GM23338 (cell line): ENCODE data around the gene KRT8. TPM values are rescaled to one million over a fixed set of nuclear protein-coding genes. Genes with fewer than 3 reads are reported as not detected.

Source experiments
- ATAC-seq: fragments of 200-7000 bp; cut with Tn5 transposase; 3 replicates; pipeline ENCODE4 v1.9.1; 2020
- DNase-seq: peaks from one replicate; pipeline ENCODE4 v3.0.0-alpha.2; 2015; ENCODE audit warnings: low spot score
- H2AFZ ChIP-seq: fragments of 200-600 bp; sonication (generic); 2 replicates; pipeline ENCODE4 v1.8.0; 2016; ENCODE audit warnings: antibody characterized with exemption, mild to moderate bottlenecking, moderate library complexity
- H3F3A ChIP-seq: fragments of 200-600 bp; sonication (generic); replicated peaks from 2 replicates; pipeline ENCODE4 v1.8.0; 2017; ENCODE audit warnings: antibody characterized with exemption, mixed run types, low read depth
- H3K27ac ChIP-seq: fragments of 200-600 bp; sonication (generic); 2 replicates; pipeline ENCODE4 v1.6.1; 2016; ENCODE audit warnings: low read depth
- H3K27me3 ChIP-seq: fragments of 200-600 bp; sonication (generic); 2 replicates; pipeline ENCODE4 v1.8.0; 2016; ENCODE audit warnings: mild to moderate bottlenecking, mixed run types, moderate library complexity; ENCODE audit not compliant: insufficient read depth
- H3K36me3 ChIP-seq: fragments of 200-600 bp; sonication (generic); 2 replicates; pipeline ENCODE4 v1.8.0; 2016; ENCODE audit warnings: mild to moderate bottlenecking; ENCODE audit not compliant: insufficient read depth
- H3K4me1 ChIP-seq: fragments of 200-600 bp; sonication (generic); 2 replicates; pipeline ENCODE4 v1.8.0; 2016; ENCODE audit warnings: mild to moderate bottlenecking, moderate library complexity; ENCODE audit not compliant: insufficient read depth
- H3K4me2 ChIP-seq: fragments of 200-600 bp; sonication (generic); 2 replicates; pipeline ENCODE4 v1.7.1; 2017; ENCODE audit warnings: mixed run types
- H3K4me3 ChIP-seq: fragments of 200-600 bp; sonication (generic); 2 replicates; pipeline ENCODE4 v1.6.1; 2016; ENCODE audit warnings: mixed run types
- H3K79me2 ChIP-seq: fragments of 200-600 bp; sonication (generic); replicated peaks from 2 replicates; pipeline ENCODE4 v1.8.0; 2017; ENCODE audit warnings: mild to moderate bottlenecking; ENCODE audit not compliant: insufficient read depth
- H3K9me2 ChIP-seq: fragments of 200-600 bp; sonication (generic); 2 replicates; pipeline ENCODE4 v1.8.0; 2017; ENCODE audit not compliant: insufficient read depth
- H4K20me1 ChIP-seq: fragments of 200-600 bp; sonication (generic); replicated peaks from 2 replicates; pipeline ENCODE4 v1.8.0; 2017; ENCODE audit warnings: mild to moderate bottlenecking; ENCODE audit not compliant: insufficient read depth
- H3K27ac Mint-ChIP-seq: 2 replicates; pipeline ENCODE4 v1.8.0; 2020; ENCODE audit warnings: inconsistent platforms, mild to moderate bottlenecking, moderate library complexity, mixed read lengths
- H3K27me3 Mint-ChIP-seq: 3 replicates; pipeline ENCODE4 v1.8.0; 2022; ENCODE audit warnings: low read depth, mild to moderate bottlenecking, moderate library complexity, mixed read lengths, inconsistent platforms; ENCODE audit not compliant: insufficient read depth, poor library complexity
- H3K36me3 Mint-ChIP-seq: 3 replicates; pipeline ENCODE4 v1.8.0; 2021; ENCODE audit warnings: low read depth, mild to moderate bottlenecking, inconsistent platforms, moderate library complexity, mixed read lengths
- H3K4me1 Mint-ChIP-seq: 3 replicates; pipeline ENCODE4 v1.8.0; 2020; ENCODE audit warnings: mild to moderate bottlenecking, inconsistent platforms, mixed read lengths
- H3K4me3 Mint-ChIP-seq: 3 replicates; pipeline ENCODE4 v1.8.0; 2021; ENCODE audit warnings: moderate library complexity, mild to moderate bottlenecking, inconsistent platforms, mixed read lengths
- H3K9me3 Mint-ChIP-seq: 3 replicates; pipeline ENCODE4 v1.8.0; 2020; ENCODE audit warnings: moderate library complexity, mild to moderate bottlenecking, inconsistent platforms, mixed read lengths
- EZH2 ChIP-seq: fragments of 200-600 bp; sonication (generic); IDR thresholded peaks from one replicate; pipeline ENCODE4 v1.8.0; 2017; ENCODE audit warnings: antibody characterized with exemption, mild to moderate bottlenecking, low read depth; ENCODE audit not compliant: unreplicated experiment
- STAT1 ChIP-seq: IDR thresholded peaks from one replicate; pipeline ENCODE4 v1.6.1; 2016; ENCODE audit warnings: antibody characterized with exemption; ENCODE audit not compliant: unreplicated experiment
- ZNF114 ChIP-seq: fragments of 250-450 bp; sonication (Bioruptor Pico); IDR thresholded peaks from 2 replicates; pipeline ENCODE4 v1.5.0; 2020; ENCODE audit warnings: mild to moderate bottlenecking, moderate library complexity
- polyA plus RNA-seq: library from polyadenylated mRNA; unstranded; fragments of >200 nt; fragmentation: Nextera tagmentation; extraction: Ambion mirVana; gene quantifications from 2 replicates; pipeline ENCODE4 v1.2.1, GENCODE V29; 2016
- total RNA-seq: library from RNA; depleted of rRNA; stranded (reverse); fragments of >200 nt; shearing (Covaris generic); gene quantifications from 2 replicates; pipeline ENCODE4 v1.2.3, GENCODE V29; 2014
- TF ChIP-seq, protein P1 (sequence below), 2 experiments: fragments of 200-600 bp in 1 of 2; sonication (generic) in 1 of 2; conservative IDR thresholded peaks; 2 replicates each; pipeline versions ENCODE4 v1.5.1 to v1.6.1; 2016 to 2017; ENCODE audit warnings: antibody characterized with exemption in 2 of 2, low read depth in 2 of 2, mild to moderate bottlenecking in 2 of 2, moderate library complexity in 1 of 2
- TF ChIP-seq, protein P2 (sequence below): IDR thresholded peaks from one replicate; pipeline ENCODE4 v1.6.1; 2018; ENCODE audit warnings: antibody characterized with exemption; ENCODE audit not compliant: unreplicated experiment

The KRT8 gene
- total and polyA plus RNA-seq, 2 experiments from 2014 or later: 250 to 322 TPM

DNA sequence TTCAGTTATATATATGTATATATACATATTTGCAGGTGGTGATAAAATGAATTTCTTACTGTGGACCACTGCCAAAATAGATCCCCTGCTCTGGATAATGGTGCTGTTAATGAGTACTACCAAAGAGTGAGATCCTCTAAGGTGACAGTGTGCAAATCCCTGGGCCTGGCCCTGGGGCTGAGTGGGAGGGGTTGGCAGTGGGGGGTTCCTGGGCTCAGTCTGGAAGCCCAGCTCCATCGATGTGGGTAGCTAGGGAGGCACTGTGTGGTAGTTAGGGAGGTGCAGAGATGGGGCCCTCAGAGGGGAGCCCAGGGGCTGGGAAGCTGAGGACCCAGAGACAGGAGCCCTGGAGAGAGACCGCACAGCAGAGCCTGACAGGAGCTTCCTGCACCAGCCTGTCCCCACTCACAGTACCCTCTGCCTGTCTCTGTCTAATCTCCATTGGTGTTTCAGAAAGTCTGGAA, 9.1 kb downstream of the KRT8 start (continued):
- TF ChIP-seq, protein P1, sequence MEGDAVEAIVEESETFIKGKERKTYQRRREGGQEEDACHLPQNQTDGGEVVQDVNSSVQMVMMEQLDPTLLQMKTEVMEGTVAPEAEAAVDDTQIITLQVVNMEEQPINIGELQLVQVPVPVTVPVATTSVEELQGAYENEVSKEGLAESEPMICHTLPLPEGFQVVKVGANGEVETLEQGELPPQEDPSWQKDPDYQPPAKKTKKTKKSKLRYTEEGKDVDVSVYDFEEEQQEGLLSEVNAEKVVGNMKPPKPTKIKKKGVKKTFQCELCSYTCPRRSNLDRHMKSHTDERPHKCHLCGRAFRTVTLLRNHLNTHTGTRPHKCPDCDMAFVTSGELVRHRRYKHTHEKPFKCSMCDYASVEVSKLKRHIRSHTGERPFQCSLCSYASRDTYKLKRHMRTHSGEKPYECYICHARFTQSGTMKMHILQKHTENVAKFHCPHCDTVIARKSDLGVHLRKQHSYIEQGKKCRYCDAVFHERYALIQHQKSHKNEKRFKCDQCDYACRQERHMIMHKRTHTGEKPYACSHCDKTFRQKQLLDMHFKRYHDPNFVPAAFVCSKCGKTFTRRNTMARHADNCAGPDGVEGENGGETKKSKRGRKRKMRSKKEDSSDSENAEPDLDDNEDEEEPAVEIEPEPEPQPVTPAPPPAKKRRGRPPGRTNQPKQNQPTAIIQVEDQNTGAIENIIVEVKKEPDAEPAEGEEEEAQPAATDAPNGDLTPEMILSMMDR (conservative IDR thresholded peaks at IDR 0.05; ENCODE audit: low read depth in 2 of 2): no peak
- TF ChIP-seq, protein P2, sequence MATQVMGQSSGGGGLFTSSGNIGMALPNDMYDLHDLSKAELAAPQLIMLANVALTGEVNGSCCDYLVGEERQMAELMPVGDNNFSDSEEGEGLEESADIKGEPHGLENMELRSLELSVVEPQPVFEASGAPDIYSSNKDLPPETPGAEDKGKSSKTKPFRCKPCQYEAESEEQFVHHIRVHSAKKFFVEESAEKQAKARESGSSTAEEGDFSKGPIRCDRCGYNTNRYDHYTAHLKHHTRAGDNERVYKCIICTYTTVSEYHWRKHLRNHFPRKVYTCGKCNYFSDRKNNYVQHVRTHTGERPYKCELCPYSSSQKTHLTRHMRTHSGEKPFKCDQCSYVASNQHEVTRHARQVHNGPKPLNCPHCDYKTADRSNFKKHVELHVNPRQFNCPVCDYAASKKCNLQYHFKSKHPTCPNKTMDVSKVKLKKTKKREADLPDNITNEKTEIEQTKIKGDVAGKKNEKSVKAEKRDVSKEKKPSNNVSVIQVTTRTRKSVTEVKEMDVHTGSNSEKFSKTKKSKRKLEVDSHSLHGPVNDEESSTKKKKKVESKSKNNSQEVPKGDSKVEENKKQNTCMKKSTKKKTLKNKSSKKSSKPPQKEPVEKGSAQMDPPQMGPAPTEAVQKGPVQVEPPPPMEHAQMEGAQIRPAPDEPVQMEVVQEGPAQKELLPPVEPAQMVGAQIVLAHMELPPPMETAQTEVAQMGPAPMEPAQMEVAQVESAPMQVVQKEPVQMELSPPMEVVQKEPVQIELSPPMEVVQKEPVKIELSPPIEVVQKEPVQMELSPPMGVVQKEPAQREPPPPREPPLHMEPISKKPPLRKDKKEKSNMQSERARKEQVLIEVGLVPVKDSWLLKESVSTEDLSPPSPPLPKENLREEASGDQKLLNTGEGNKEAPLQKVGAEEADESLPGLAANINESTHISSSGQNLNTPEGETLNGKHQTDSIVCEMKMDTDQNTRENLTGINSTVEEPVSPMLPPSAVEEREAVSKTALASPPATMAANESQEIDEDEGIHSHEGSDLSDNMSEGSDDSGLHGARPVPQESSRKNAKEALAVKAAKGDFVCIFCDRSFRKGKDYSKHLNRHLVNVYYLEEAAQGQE: no peak
- TF ChIP-seq STAT1: no peak

DNA sequence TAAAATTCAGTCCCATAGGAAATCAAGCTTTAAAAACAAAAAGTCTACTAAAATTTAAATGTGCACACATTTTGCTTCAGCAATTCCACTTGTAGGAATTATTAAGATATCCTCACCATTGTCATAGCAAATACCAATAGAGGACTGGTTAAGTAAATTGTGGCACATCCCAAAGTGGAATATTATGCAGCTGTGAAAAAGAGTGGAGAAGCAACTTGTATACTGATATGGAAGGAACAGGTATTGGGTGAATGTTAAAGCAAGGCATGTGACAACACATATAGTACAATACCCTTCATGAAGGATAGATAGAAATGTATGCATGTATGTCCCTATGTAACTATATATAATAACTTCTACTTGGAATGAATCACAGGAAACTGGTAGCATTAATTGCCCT, 11.9 kb downstream of the KRT8 start:
- Histone ChIP-seq H3K4me2 (no peak overlapping the region), H3K27me3 (no peaks in the 10 kb centered on the region), H3K4me1 (no peaks in the 10 kb centered on the region), H3K9me2 (no peaks in the 10 kb centered on the region), H3K4me3 (no peak overlapping the region), H3F3A (0 out of 2 replicates have a peak, but pooled peaks cover 3% of the 10 kb centered on the region), H3K27ac (no peak overlapping the region), H2AFZ (no peak overlapping the region), H4K20me1 (0 out of 2 replicates have a peak, but pooled peaks cover 3% of the 10 kb centered on the region), H3K79me2 (no peaks in the 10 kb centered on the region), H3K36me3 (peaks cover 4% of the 10 kb centered on the region; the same call in 1 of the 2 replicates)
- ATAC-seq: no peak
- peaks cover 9% of the 10 kb centered on the region for H3K27me3 Mint-ChIP-seq
- no peak overlapping the region for H3K27ac Mint-ChIP-seq
- no peak overlapping the region for H3K4me3 Mint-ChIP-seq
- DNase-seq: no peak
- peaks cover 17% of the 10 kb centered on the region for H3K36me3 Mint-ChIP-seq
- H3K4me1 Mint-ChIP-seq: no peaks in the 10 kb centered on the region
- TF ChIP-seq EZH2 (no peak), ZNF114 (no peak)
- no peaks in the 10 kb centered on the region for H3K9me3 Mint-ChIP-seq

DNA sequence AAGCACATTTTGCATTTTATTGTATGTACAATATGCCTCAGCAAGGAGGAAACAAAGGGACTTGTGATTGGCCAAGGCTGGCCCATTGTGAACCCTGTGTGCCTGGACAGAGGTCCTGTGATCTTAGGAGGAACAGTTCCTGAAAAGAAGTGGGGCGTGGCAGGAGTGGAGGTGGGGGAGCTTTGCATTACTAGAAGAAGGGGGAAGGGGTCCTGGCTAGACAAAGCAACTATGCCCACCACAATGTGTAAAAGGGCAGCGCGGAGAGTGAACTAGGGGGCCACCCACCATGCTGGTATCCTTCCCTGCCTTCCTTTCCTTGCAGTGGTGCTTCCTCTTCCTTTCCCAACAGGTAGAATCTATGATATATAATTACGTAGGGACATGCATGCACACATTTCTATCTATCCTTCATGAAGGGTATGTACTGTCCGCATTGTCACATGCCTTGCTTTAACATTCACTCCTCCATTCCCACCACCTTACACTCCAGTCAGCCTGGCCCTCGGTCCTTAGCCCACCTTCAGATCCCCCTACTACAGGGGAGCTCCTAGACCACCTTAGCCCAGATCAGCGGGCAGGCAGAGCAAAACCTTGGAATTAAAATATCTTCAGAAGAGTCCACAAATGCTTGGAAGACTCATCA, 12.5 kb downstream of the KRT8 start:
- Histone ChIP-seq H3K4me2 (no peak overlapping the region), H3K9me2 (no peaks in the 10 kb centered on the region), H2AFZ (no peak overlapping the region), H3K4me1 (no peaks in the 10 kb centered on the region), H3F3A (0 out of 2 replicates have a peak, but pooled peaks cover 3% of the 10 kb centered on the region), H3K36me3 (no peaks in the 10 kb centered on the region), H3K4me3 (no peak overlapping the region), H4K20me1 (0 out of 2 replicates have a peak, but pooled peaks cover 3% of the 10 kb centered on the region), H3K79me2 (no peaks in the 10 kb centered on the region), H3K27ac (no peak overlapping the region), H3K27me3 (no peaks in the 10 kb centered on the region)
- Mint-ChIP-seq H3K36me3 (peaks cover 11% of the 10 kb centered on the region), H3K4me1 (no peaks in the 10 kb centered on the region), H3K4me3 (no peak overlapping the region), H3K27me3 (peaks cover 9% of the 10 kb centered on the region), H3K27ac (no peak overlapping the region), H3K9me3 (no peaks in the 10 kb centered on the region)
- no peak for TF ChIP-seq STAT1
- ATAC-seq (no peak), DNase-seq (no peak)
